ENCODE measurements around the gene THOC6.
"Not testable (repeated sequence)": the region's sequence is repeated elsewhere in the genome, so short reads cannot be mapped to it uniquely, and the experiment has no call there.

GRCh38 chr16:3053330-3053710 is 29.5 kb downstream of the THOC6 start:
- TF ChIP-seq EZH2phosphoT487 (IDR thresholded peaks at IDR 0.05; ENCODE audit: borderline replicate concordance, low read depth, low read length), result not testable (repeated sequence)
- 0 out of 2 replicates have a peak, but pooled peaks have one; percentile 23 for TF ChIP-seq CTCF (conservative IDR thresholded peaks at IDR 0.05; ENCODE audit: low read length)

All from OCI-LY7 (cell line).